GM23338 (cell line): ENCODE measurements around the gene CCDC57. TPM values are rescaled to one million over a fixed set of nuclear protein-coding genes. Genes with fewer than 3 reads are reported as not detected.

Experiments
- ATAC-seq: fragments of 200-7000 bp; cut with Tn5 transposase; 3 replicates; pipeline ENCODE4 v1.9.1; 2020
- DNase-seq: peaks from one replicate; pipeline ENCODE4 v3.0.0-alpha.2; 2015; ENCODE audit warnings: low spot score
- H2AFZ ChIP-seq: fragments of 200-600 bp; sonication (generic); 2 replicates; pipeline ENCODE4 v1.8.0; 2016; ENCODE audit warnings: antibody characterized with exemption, mild to moderate bottlenecking, moderate library complexity
- H3F3A ChIP-seq: fragments of 200-600 bp; sonication (generic); replicated peaks from 2 replicates; pipeline ENCODE4 v1.8.0; 2017; ENCODE audit warnings: antibody characterized with exemption, mixed run types, low read depth
- H3K27ac ChIP-seq: fragments of 200-600 bp; sonication (generic); 2 replicates; pipeline ENCODE4 v1.6.1; 2016; ENCODE audit warnings: low read depth
- H3K27me3 ChIP-seq: fragments of 200-600 bp; sonication (generic); 2 replicates; pipeline ENCODE4 v1.8.0; 2016; ENCODE audit warnings: mild to moderate bottlenecking, mixed run types, moderate library complexity; ENCODE audit not compliant: insufficient read depth
- H3K36me3 ChIP-seq: fragments of 200-600 bp; sonication (generic); 2 replicates; pipeline ENCODE4 v1.8.0; 2016; ENCODE audit warnings: mild to moderate bottlenecking; ENCODE audit not compliant: insufficient read depth
- H3K4me1 ChIP-seq: fragments of 200-600 bp; sonication (generic); 2 replicates; pipeline ENCODE4 v1.8.0; 2016; ENCODE audit warnings: mild to moderate bottlenecking, moderate library complexity; ENCODE audit not compliant: insufficient read depth
- H3K4me2 ChIP-seq: fragments of 200-600 bp; sonication (generic); 2 replicates; pipeline ENCODE4 v1.7.1; 2017; ENCODE audit warnings: mixed run types
- H3K4me3 ChIP-seq: fragments of 200-600 bp; sonication (generic); 2 replicates; pipeline ENCODE4 v1.6.1; 2016; ENCODE audit warnings: mixed run types
- H3K79me2 ChIP-seq: fragments of 200-600 bp; sonication (generic); replicated peaks from 2 replicates; pipeline ENCODE4 v1.8.0; 2017; ENCODE audit warnings: mild to moderate bottlenecking; ENCODE audit not compliant: insufficient read depth
- H3K9me2 ChIP-seq: fragments of 200-600 bp; sonication (generic); 2 replicates; pipeline ENCODE4 v1.8.0; 2017; ENCODE audit not compliant: insufficient read depth
- H4K20me1 ChIP-seq: fragments of 200-600 bp; sonication (generic); replicated peaks from 2 replicates; pipeline ENCODE4 v1.8.0; 2017; ENCODE audit warnings: mild to moderate bottlenecking; ENCODE audit not compliant: insufficient read depth
- H3K27ac Mint-ChIP-seq: 2 replicates; pipeline ENCODE4 v1.8.0; 2020; ENCODE audit warnings: inconsistent platforms, mild to moderate bottlenecking, moderate library complexity, mixed read lengths
- H3K27me3 Mint-ChIP-seq: 3 replicates; pipeline ENCODE4 v1.8.0; 2022; ENCODE audit warnings: low read depth, mild to moderate bottlenecking, moderate library complexity, mixed read lengths, inconsistent platforms; ENCODE audit not compliant: insufficient read depth, poor library complexity
- H3K36me3 Mint-ChIP-seq: 3 replicates; pipeline ENCODE4 v1.8.0; 2021; ENCODE audit warnings: low read depth, mild to moderate bottlenecking, inconsistent platforms, moderate library complexity, mixed read lengths
- H3K4me1 Mint-ChIP-seq: 3 replicates; pipeline ENCODE4 v1.8.0; 2020; ENCODE audit warnings: mild to moderate bottlenecking, inconsistent platforms, mixed read lengths
- H3K4me3 Mint-ChIP-seq: 3 replicates; pipeline ENCODE4 v1.8.0; 2021; ENCODE audit warnings: moderate library complexity, mild to moderate bottlenecking, inconsistent platforms, mixed read lengths
- H3K9me3 Mint-ChIP-seq: 3 replicates; pipeline ENCODE4 v1.8.0; 2020; ENCODE audit warnings: moderate library complexity, mild to moderate bottlenecking, inconsistent platforms, mixed read lengths
- CREB1 ChIP-seq: fragments of 250-450 bp; sonication (Bioruptor Pico); IDR thresholded peaks from 2 replicates; pipeline ENCODE4 v1.5.0; 2020; ENCODE audit warnings: low read depth, mild to moderate bottlenecking, moderate library complexity
- EZH2 ChIP-seq: fragments of 200-600 bp; sonication (generic); IDR thresholded peaks from one replicate; pipeline ENCODE4 v1.8.0; 2017; ENCODE audit warnings: antibody characterized with exemption, mild to moderate bottlenecking, low read depth; ENCODE audit not compliant: unreplicated experiment
- EZH2phosphoT487 ChIP-seq: fragments of 200-600 bp; sonication (generic); IDR thresholded peaks from one replicate; pipeline ENCODE4 v1.8.1; 2018; ENCODE audit warnings: antibody characterized with exemption; ENCODE audit not compliant: unreplicated experiment
- NANOG ChIP-seq: IDR thresholded peaks from 2 replicates; pipeline ENCODE4 v1.6.1; 2016; ENCODE audit warnings: antibody characterized with exemption, borderline replicate concordance
- POLR2AphosphoS5 ChIP-seq: IDR thresholded peaks from 2 replicates; pipeline ENCODE4 v1.6.1; 2016; ENCODE audit warnings: antibody characterized with exemption, low read depth
- STAT1 ChIP-seq: IDR thresholded peaks from one replicate; pipeline ENCODE4 v1.6.1; 2016; ENCODE audit warnings: antibody characterized with exemption; ENCODE audit not compliant: unreplicated experiment
- ZNF114 ChIP-seq: fragments of 250-450 bp; sonication (Bioruptor Pico); IDR thresholded peaks from 2 replicates; pipeline ENCODE4 v1.5.0; 2020; ENCODE audit warnings: mild to moderate bottlenecking, moderate library complexity
- ZNF331 ChIP-seq: fragments of 250-450 bp; sonication (Bioruptor Pico); IDR thresholded peaks from 2 replicates; pipeline ENCODE4 v1.5.0; 2020; ENCODE audit warnings: low read depth, mild to moderate bottlenecking, moderate library complexity
- polyA plus RNA-seq: library from polyadenylated mRNA; unstranded; fragments of >200 nt; fragmentation: Nextera tagmentation; extraction: Ambion mirVana; gene quantifications from 2 replicates; pipeline ENCODE4 v1.2.1, GENCODE V29; 2016
- total RNA-seq: library from RNA; depleted of rRNA; stranded (reverse); fragments of >200 nt; shearing (Covaris generic); gene quantifications from 2 replicates; pipeline ENCODE4 v1.2.3, GENCODE V29; 2014
- TF ChIP-seq, protein P1 (sequence below): fragments of 250-450 bp; sonication (Bioruptor Pico); IDR thresholded peaks from 2 replicates; pipeline ENCODE4 v1.5.0; 2020; ENCODE audit warnings: mild to moderate bottlenecking, moderate library complexity
- TF ChIP-seq, protein P2 (sequence below): IDR thresholded peaks from 2 replicates; pipeline ENCODE4 v1.6.1; 2016; ENCODE audit warnings: antibody characterized with exemption

Gene CCDC57
- total and polyA plus RNA-seq, 2 experiments from 2014 or later, result 7.0 to 16.3 TPM

DNA sequence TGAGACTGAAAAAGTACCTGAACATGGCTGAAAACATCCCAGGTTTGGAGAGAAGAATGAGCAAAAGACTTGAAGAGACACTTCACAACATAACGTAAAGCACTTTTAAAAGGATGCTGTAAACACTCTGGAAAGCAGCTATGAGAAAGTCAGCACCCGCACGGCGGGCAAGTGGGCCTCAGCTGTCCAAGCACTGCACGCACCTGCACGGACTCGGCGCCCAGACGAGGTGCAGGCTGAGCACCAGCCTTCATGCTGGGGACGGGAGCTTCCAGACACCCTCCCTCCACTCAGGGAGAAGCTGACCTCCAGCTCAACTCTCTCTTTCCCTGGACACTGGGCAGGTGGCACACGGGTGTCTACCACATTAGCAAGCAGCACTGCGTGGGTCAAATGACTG lies 13.1 kb downstream of the CCDC57 start:
- Histone ChIP-seq H3K36me3 (no peaks in the 10 kb centered on the region), H3K4me2 (no peak overlapping the region), H4K20me1 (peaks cover 2% of the 10 kb centered on the region; the same call in 1 of the 2 replicates), H2AFZ (no peak overlapping the region), H3K9me2 (no peaks in the 10 kb centered on the region), H3K79me2 (no peaks in the 10 kb centered on the region), H3K27ac (no peak overlapping the region), H3K4me1 (no peaks in the 10 kb centered on the region), H3K27me3 (no peaks in the 10 kb centered on the region), H3F3A (no peaks in the 10 kb centered on the region), H3K4me3 (no peak overlapping the region)
- TF ChIP-seq ZNF331 (CRISPR knock-in tag) (no peak), ZNF114 (no peak), EZH2phosphoT487 (no peak), STAT1 (no peak), POLR2AphosphoS5 (no peak), NANOG (no peak), CREB1 (CRISPR knock-in tag) (no peak), EZH2 (no peak)
- TF ChIP-seq, protein P1, sequence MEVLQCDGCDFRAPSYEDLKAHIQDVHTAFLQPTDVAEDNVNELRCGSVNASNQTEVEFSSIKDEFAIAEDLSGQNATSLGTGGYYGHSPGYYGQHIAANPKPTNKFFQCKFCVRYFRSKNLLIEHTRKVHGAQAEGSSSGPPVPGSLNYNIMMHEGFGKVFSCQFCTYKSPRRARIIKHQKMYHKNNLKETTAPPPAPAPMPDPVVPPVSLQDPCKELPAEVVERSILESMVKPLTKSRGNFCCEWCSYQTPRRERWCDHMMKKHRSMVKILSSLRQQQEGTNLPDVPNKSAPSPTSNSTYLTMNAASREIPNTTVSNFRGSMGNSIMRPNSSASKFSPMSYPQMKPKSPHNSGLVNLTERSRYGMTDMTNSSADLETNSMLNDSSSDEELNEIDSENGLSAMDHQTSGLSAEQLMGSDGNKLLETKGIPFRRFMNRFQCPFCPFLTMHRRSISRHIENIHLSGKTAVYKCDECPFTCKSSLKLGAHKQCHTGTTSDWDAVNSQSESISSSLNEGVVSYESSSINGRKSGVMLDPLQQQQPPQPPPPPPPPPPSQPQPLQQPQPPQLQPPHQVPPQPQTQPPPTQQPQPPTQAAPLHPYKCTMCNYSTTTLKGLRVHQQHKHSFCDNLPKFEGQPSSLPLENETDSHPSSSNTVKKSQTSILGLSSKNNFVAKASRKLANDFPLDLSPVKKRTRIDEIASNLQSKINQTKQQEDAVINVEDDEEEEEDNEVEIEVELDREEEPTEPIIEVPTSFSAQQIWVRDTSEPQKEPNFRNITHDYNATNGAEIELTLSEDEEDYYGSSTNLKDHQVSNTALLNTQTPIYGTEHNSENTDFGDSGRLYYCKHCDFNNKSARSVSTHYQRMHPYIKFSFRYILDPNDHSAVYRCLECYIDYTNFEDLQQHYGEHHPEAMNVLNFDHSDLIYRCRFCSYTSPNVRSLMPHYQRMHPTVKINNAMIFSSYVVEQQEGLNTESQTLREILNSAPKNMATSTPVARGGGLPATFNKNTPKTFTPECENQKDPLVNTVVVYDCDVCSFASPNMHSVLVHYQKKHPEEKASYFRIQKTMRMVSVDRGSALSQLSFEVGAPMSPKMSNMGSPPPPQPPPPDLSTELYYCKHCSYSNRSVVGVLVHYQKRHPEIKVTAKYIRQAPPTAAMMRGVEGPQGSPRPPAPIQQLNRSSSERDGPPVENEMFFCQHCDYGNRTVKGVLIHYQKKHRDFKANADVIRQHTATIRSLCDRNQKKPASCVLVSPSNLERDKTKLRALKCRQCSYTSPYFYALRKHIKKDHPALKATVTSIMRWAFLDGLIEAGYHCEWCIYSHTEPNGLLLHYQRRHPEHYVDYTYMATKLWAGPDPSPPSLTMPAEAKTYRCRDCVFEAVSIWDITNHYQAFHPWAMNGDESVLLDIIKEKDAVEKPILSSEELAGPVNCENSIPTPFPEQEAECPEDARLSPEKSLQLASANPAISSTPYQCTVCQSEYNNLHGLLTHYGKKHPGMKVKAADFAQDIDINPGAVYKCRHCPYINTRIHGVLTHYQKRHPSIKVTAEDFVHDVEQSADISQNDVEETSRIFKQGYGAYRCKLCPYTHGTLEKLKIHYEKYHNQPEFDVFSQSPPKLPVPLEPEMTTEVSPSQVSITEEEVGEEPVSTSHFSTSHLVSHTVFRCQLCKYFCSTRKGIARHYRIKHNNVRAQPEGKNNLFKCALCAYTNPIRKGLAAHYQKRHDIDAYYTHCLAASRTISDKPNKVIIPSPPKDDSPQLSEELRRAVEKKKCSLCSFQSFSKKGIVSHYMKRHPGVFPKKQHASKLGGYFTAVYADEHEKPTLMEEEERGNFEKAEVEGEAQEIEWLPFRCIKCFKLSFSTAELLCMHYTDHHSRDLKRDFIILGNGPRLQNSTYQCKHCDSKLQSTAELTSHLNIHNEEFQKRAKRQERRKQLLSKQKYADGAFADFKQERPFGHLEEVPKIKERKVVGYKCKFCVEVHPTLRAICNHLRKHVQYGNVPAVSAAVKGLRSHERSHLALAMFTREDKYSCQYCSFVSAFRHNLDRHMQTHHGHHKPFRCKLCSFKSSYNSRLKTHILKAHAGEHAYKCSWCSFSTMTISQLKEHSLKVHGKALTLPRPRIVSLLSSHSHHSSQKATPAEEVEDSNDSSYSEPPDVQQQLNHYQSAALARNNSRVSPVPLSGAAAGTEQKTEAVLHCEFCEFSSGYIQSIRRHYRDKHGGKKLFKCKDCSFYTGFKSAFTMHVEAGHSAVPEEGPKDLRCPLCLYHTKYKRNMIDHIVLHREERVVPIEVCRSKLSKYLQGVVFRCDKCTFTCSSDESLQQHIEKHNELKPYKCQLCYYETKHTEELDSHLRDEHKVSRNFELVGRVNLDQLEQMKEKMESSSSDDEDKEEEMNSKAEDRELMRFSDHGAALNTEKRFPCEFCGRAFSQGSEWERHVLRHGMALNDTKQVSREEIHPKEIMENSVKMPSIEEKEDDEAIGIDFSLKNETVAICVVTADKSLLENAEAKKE, result no peak
- TF ChIP-seq, protein P2, sequence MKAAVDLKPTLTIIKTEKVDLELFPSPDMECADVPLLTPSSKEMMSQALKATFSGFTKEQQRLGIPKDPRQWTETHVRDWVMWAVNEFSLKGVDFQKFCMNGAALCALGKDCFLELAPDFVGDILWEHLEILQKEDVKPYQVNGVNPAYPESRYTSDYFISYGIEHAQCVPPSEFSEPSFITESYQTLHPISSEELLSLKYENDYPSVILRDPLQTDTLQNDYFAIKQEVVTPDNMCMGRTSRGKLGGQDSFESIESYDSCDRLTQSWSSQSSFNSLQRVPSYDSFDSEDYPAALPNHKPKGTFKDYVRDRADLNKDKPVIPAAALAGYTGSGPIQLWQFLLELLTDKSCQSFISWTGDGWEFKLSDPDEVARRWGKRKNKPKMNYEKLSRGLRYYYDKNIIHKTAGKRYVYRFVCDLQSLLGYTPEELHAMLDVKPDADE, result no peak
- H3K4me3 Mint-ChIP-seq, result no peak overlapping the region
- ATAC-seq (no peak), DNase-seq (no peak)
- peaks cover 6% of the 10 kb centered on the region; the same call in 2 of the 3 replicates for H3K36me3 Mint-ChIP-seq
- H3K4me1 Mint-ChIP-seq, result no peaks in the 10 kb centered on the region
- peaks cover 1% of the 10 kb centered on the region for H3K27me3 Mint-ChIP-seq
- no peak overlapping the region for H3K27ac Mint-ChIP-seq
- no peaks in the 10 kb centered on the region for H3K9me3 Mint-ChIP-seq
